ENCODE data around the gene SEPTIN8.
A peak's percentile ranks its signal among the peaks of the same experiment; 100 is the strongest.

Gene SEPTIN8, protein sequence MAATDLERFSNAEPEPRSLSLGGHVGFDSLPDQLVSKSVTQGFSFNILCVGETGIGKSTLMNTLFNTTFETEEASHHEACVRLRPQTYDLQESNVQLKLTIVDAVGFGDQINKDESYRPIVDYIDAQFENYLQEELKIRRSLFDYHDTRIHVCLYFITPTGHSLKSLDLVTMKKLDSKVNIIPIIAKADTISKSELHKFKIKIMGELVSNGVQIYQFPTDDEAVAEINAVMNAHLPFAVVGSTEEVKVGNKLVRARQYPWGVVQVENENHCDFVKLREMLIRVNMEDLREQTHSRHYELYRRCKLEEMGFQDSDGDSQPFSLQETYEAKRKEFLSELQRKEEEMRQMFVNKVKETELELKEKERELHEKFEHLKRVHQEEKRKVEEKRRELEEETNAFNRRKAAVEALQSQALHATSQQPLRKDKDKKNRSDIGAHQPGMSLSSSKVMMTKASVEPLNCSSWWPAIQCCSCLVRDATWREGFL

DNA sequence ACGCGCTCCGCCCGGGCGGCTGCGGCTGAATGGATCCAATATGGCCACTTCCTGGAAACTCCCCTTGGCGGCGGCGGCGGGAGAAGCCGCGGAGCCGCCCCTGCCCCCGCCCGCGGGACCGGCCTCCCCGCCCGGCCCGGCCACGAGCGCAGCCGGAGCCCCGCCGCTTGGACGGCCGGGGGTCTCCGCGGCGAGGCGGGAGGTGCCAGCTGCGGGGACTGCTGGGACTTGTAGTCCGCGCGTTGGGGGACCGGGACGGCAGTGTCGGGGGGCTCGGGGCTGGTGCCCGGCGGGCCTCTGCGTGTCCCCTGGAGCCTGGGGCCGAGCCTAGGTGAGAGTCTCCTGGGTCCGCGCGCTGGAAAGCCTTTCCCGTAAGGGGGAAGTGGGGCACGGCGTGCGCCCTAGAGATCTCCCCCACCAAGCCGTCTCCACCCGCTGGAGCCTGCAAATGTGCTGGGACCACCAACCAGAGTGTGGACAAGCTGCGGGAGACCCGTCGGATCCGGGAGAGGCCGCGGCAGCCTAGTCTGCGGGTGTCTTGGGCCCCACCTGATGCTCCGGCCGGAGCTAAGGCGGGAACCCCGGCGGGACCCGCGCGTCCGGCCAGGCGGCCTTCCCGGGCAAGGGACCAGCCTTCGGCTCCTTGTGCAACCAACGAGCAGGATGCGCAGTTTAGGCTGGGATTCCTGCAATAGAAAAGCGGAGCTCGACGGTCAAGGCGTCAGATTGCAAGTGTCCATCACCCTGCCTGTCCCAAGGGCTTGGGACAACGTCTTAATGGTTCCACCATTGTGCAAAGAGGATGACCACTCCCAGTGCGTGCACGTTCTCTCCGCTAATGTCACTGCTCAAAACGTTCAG is at the start of gene SEPTIN8:
Gene SEPTIN8, minus strand, starts transcription at position 31 of the 861 bp plus-strand sequence. CDS start 102 bp downstream, outside the sequence.
- Mint-ChIP-seq H3K9me3 (no peaks in the 10 kb centered on the region), H3K27ac (peak within 1 kb of the TSS; percentile 56), H3K4me3 (peak within 1 kb of the TSS; percentile 77 to 81), H3K36me3 (no peaks in the 10 kb centered on the region), H3K4me1 (peaks cover 5 to 14% of the 10 kb centered on the region in 2 donors), H3K27me3 (peaks cover 54 to 79% of the 10 kb centered on the region in 2 donors)
- DNase-seq (peak; percentile 28), ATAC-seq (replicated peaks) (peak; percentile 75 to 84)

DNA sequence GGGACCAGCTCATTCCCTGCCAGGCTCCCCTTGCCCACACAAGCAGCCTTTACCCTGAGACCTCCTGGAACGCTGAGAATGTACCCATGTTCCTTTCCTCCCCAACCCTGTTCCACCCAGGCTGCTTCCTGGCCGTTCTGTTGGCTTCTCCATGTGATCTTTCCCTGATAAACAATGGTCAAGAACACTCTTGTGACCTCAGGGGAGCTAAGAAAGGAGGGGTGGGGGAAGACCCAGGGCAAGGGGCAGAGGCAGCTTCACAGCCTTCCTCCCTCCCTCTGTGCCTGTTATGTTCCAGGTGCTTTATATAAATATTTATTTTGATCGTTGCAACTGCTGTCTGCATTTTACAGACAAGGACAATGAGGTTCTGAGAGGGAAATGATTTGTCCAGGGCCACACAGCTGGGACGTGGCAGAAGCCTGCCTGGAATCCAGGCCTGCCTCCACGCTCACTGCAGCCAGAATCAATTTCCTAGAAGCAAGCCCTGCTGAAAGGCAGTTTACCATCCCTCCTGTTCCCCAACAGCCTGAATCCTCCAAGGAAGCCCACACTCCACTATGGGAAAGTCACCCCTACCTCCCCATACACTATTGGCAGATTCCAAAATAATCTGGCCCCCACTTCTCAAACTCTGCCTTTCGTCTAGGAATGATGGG is 49.5 kb upstream of the SEPTIN8 start:
- Mint-ChIP-seq H3K4me1 (peaks cover 10 to 43% of the 10 kb centered on the region in 2 donors), H3K27me3 (peaks cover 58 to 86% of the 10 kb centered on the region in 2 donors), H3K36me3 (peaks cover 0 to 6% of the 10 kb centered on the region in 2 donors), H3K27ac (no peak overlapping the region), H3K4me3 (peak overlapping the region in 1 of 2 donors; percentile 54), H3K9me3 (no peaks in the 10 kb centered on the region)
- DNase-seq (no peak), ATAC-seq (replicated peaks) (no peak)

DNA sequence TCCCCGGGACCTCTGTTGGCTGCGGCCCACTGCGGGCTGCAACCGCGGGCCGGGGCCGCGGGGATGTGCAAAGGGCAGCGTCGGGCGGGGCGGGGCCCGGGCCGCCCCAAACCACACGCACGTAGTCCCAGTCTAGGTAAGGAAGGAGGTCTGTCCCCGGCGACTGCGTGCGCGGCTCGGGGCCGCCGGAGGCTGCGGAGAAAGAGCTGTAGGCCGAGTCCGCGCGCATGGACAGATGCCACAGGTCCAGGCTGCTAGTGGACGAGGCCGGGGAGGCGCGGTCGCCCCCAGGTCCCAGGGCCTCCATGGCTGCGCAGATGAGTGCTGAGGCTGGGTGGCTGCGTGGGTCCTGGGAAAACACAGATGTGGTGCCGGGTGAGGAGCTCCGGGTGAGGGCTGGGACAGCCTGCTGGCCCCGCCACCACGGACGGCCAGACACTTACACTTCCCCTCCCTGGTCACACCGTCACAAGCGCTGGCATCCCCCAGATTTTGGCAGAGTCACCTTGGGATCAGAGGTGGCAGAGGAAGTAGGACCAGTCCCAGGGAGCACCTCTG is 48.9 kb upstream of the SEPTIN8 start:
- Mint-ChIP-seq H3K27me3 (peaks cover 52 to 85% of the 10 kb centered on the region in 2 donors), H3K9me3 (no peaks in the 10 kb centered on the region), H3K4me1 (peaks cover 8 to 37% of the 10 kb centered on the region in 2 donors), H3K36me3 (no peaks in the 10 kb centered on the region), H3K27ac (no peak overlapping the region), H3K4me3 (peak overlapping the region; percentile 55 to 69)
- ATAC-seq (replicated peaks) = peak; percentile 25 to 26
- DNase-seq = no peak

DNA sequence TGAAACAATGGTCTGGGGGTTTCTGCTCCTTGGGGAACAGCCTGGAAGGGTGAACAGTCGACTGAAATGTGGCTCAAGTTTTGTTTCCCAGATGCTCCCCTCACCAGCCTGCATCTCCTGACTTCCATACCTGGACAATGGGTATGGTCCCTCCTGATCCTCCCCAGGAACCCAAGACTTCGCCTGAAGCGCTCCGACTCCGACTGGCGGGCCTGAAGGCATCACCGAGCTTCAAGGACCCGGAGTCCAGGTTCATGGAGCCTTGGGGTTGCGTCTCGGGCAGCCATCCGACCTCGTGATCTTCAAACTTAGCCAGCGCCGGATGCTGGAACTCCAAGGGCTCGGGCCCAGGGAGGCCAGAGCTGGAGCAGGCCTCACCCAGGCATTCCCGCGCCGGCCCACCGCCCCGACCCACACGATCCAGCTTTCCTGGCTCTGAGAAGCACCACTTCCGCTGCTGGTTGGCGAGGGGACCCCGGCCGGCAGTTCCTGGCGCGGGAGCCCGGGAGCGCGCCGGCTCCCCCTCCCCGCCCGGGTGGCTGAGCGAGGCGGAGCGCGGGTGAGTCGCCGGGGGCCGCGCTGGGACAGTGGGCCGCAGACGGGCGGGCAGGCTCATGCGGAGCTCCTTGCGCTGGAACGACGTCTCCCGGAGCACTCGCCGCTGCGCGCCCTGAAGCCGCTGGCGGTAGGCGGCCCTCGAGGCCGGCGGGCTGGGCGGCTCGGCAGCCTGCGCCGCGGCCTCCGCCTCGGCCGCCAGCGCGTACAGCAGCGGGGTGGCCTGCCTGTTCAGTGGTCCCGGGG is 48.2 kb upstream of the SEPTIN8 start:
- H3K4me3 Mint-ChIP-seq = peak overlapping the region in 1 of 2 donors; percentile 69
- ATAC-seq (replicated peaks) = peak; percentile 8 to 11
- no peaks in the 10 kb centered on the region for H3K36me3 Mint-ChIP-seq
- no peaks in the 10 kb centered on the region for H3K9me3 Mint-ChIP-seq
- H3K4me1 Mint-ChIP-seq = peaks cover 8 to 38% of the 10 kb centered on the region in 2 donors
- H3K27me3 Mint-ChIP-seq = peaks cover 53 to 90% of the 10 kb centered on the region in 2 donors
- H3K27ac Mint-ChIP-seq = peak overlapping the region; percentile 56
- DNase-seq = no peak

DNA sequence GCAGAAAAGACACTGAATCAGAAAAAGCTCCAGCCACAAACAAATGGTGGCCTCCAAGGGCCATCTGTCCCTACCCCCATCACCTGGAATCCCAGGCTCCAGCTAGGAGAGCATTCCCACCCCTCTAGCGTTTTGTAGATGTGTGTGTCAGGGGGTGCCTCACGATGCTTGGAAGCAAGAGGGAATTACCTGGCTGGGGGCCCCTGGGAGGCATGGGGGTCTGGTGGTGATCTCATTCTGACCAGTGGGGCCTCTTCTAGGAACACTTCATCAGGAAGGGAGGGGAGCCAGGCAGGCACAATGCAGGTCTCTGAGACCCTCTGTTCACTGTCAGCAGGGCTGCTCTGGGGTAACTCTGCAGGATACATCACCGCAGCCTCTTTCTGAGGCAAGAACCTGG is 47.4 kb upstream of the SEPTIN8 start:
- Mint-ChIP-seq H3K9me3 (no peaks in the 10 kb centered on the region), H3K27ac (no peak overlapping the region), H3K27me3 (peaks cover 51 to 94% of the 10 kb centered on the region in 2 donors), H3K36me3 (no peaks in the 10 kb centered on the region), H3K4me3 (no peak overlapping the region), H3K4me1 (peaks cover 8 to 38% of the 10 kb centered on the region in 2 donors)
- ATAC-seq (replicated peaks) (no peak), DNase-seq (no peak)

DNA sequence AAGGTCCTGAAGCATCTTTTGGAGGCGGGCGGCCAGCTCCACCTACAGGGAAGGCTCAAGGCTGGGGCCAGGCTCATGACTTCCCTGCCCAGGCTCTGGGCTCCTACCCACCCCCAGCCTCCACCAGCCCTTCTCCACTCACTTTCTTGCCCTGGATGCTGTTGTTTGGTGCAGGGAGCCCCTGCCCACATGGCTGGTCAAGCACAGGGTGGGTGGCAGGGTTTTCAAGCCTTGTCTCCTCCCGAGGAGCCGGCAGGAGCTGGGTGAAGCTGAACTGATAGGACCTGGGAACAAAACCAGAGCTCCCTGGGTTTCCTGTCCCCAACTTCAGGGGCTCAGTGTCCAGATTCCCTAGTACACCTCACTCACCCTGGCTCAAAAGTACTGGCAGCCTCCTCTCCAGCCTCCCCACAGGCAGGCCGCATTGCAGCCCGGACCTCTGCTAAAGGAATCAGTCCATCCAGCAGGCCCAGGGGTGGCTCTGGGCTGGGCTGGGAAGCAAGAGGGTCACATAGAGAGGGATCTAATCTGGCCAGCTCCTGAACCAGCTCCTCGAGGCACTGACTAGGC is 46.5 kb upstream of the SEPTIN8 start:
- peaks cover 10 to 35% of the 10 kb centered on the region in 2 donors for H3K4me1 Mint-ChIP-seq
- no peak for ATAC-seq (replicated peaks)
- H3K4me3 Mint-ChIP-seq = peak overlapping the region in 1 of 2 donors; percentile 69
- H3K27me3 Mint-ChIP-seq = peaks cover 50 to 93% of the 10 kb centered on the region in 2 donors
- H3K27ac Mint-ChIP-seq = no peak overlapping the region
- H3K36me3 Mint-ChIP-seq = no peaks in the 10 kb centered on the region
- H3K9me3 Mint-ChIP-seq = no peaks in the 10 kb centered on the region
- DNase-seq = no peak

DNA sequence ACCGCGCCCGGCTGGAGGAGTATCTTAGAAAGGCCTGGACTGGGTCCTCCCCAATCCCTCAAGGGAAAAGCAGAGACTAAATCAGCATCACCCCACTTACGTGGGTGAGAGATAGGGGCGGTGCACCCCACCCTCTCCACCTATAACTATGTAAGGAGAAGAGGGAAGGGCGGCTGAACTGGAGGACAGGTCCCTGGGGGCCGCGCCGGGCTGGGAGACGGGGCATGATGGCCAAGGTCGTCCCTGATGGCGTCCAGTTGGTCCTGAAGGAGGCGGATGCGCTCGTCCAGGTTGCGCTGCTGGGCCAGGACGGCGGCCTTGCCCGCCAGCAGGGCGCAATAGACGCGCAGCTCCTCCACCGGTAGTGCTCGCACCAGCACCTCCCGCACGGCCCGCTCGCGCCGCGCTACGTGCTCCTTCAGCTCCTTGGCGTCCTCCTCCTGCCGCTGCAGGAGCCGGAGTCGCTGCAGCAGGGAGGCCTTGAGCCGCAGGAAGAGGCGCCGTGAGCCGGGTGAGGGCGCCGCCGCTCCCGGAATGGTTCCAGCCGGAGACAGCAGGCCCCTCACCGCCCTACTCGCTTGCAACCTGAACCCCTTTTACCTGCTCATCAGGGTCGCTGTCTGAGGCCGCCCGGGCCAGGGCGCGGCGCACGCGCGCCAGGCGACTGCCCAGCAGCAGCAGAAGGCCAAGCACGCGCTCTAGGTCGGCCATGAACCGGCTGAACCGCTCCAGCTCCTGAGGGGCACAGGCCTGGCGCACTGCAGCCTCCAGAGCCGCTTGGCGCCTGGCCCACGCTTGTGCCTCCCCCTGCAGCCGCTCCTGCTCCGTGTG is 45.8 kb upstream of the SEPTIN8 start:
- H3K4me1 Mint-ChIP-seq = peaks cover 10 to 35% of the 10 kb centered on the region in 2 donors
- H3K9me3 Mint-ChIP-seq = no peaks in the 10 kb centered on the region
- DNase-seq = no peak
- H3K4me3 Mint-ChIP-seq = peak overlapping the region; percentile 69 to 72
- peaks cover 49 to 91% of the 10 kb centered on the region in 2 donors for H3K27me3 Mint-ChIP-seq
- no peak overlapping the region for H3K27ac Mint-ChIP-seq
- ATAC-seq (replicated peaks) = no peak
- H3K36me3 Mint-ChIP-seq = no peaks in the 10 kb centered on the region

DNA sequence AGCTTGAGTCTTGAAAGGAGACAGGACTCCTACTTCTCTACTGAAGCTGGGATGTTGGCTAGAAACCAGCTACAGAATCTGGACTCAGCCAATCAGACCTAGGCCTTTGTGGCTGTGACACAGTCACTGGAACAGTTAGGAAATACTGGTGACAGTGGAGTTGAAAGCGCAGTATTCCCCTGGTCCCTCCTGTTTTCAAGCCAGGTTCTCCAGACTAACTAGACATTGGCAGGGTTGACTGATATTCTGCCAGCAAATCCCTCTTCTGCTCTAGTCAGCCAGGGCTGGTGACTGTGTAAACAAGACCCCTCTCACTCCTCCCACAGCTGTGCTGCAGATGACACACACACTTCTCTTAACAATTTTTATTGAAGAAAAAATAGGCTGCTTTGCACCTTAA is 44.8 kb upstream of the SEPTIN8 start:
- H3K27ac Mint-ChIP-seq = no peak overlapping the region
- no peak for DNase-seq
- H3K27me3 Mint-ChIP-seq = peaks cover 38 to 82% of the 10 kb centered on the region in 2 donors
- H3K4me3 Mint-ChIP-seq = no peak overlapping the region
- H3K36me3 Mint-ChIP-seq = no peaks in the 10 kb centered on the region
- H3K9me3 Mint-ChIP-seq = no peaks in the 10 kb centered on the region
- H3K4me1 Mint-ChIP-seq = peaks cover 10 to 35% of the 10 kb centered on the region in 2 donors
- no peak for ATAC-seq (replicated peaks)

DNA sequence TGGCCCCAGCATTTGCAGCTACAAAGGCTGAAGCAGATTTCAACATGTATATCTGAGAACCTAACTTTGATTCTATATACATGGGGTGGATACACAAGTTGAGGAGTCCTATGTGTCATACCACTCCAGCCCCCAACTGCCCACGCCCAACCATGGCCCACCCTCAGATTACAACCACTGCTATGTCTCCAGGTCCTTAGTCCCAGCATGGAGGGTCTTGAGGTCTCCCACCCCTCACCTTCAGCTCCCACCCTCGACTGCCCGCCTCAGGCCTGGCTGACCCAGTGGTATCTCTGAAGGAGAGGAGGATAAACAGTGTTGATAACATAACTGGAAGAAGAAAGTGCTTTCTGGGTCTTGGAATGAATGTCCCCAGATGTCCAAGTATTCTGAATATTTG is 44.3 kb upstream of the SEPTIN8 start:
- no peaks in the 10 kb centered on the region for H3K36me3 Mint-ChIP-seq
- no peak overlapping the region for H3K4me3 Mint-ChIP-seq
- no peak overlapping the region for H3K27ac Mint-ChIP-seq
- H3K27me3 Mint-ChIP-seq = peaks cover 34 to 78% of the 10 kb centered on the region in 2 donors
- ATAC-seq (replicated peaks) = no peak
- no peaks in the 10 kb centered on the region for H3K9me3 Mint-ChIP-seq
- peaks cover 10 to 35% of the 10 kb centered on the region in 2 donors for H3K4me1 Mint-ChIP-seq
- DNase-seq = no peak

DNA sequence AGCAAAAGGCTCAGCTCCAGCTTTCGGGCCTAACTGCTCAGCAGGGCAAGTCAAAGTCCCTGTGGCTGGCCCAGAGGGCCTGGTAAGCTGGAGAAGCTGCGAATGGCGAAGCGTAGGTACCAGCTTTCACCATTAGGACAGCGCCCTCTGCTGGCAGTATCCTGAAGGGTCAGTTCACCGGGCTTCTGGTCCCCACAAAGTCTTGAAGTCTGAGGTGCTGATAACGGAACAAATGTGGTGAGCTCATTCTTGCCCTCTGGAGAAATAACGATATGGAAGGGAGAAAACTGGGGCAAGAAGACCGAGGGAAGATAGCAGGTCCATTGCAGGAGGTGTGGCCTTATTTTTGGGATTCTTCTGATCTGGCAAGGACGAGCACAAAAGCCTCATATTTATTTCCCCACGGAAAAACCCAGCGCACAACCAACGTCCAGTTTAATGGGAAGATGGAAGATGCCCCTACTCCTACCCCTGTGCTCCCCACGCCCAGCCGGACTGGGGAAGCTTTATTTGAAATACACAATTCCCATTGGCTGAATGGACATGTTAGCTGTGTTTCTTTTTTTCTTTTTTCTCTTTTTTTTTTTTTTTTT is 43.2 kb upstream of the SEPTIN8 start:
- H3K27ac Mint-ChIP-seq = no peak overlapping the region
- ATAC-seq (replicated peaks) (peak; percentile 91 to 95), DNase-seq (peak; percentile 81)
- H3K36me3 Mint-ChIP-seq = no peaks in the 10 kb centered on the region
- H3K9me3 Mint-ChIP-seq = no peaks in the 10 kb centered on the region
- H3K4me3 Mint-ChIP-seq = peak overlapping the region; percentile 48 to 87
- peaks cover 9 to 30% of the 10 kb centered on the region in 2 donors for H3K4me1 Mint-ChIP-seq
- H3K27me3 Mint-ChIP-seq = peaks cover 32 to 71% of the 10 kb centered on the region in 2 donors

DNA sequence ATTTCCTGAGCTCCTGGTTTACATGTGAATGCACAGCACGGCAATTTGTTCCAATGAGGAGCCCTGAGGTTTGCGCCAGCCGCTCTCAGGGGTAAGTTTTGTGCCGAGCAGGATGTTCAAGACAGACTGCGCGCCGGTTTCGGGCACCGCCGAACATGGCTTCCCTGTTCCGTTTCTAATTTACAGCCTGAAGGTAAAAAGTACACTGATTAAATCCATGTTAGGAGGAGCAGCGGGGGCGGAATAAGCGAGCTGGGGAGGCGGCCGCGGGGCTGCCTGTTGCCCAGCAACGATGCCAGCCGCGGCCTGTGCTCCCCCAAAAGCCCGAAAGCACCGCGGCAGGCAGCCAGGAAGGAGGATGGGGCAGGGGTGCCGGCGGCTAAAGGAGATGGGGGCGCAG is 42.4 kb upstream of the SEPTIN8 start:
- peaks cover 8 to 27% of the 10 kb centered on the region in 2 donors for H3K4me1 Mint-ChIP-seq
- H3K4me3 Mint-ChIP-seq = peak overlapping the region; percentile 79 to 87
- DNase-seq (no peak), ATAC-seq (replicated peaks) (peak in 1 of 2 donors; percentile 38)
- no peaks in the 10 kb centered on the region for H3K9me3 Mint-ChIP-seq
- H3K27me3 Mint-ChIP-seq = peaks cover 29 to 67% of the 10 kb centered on the region in 2 donors
- H3K36me3 Mint-ChIP-seq = no peaks in the 10 kb centered on the region
- H3K27ac Mint-ChIP-seq = peak overlapping the region; percentile 77

DNA sequence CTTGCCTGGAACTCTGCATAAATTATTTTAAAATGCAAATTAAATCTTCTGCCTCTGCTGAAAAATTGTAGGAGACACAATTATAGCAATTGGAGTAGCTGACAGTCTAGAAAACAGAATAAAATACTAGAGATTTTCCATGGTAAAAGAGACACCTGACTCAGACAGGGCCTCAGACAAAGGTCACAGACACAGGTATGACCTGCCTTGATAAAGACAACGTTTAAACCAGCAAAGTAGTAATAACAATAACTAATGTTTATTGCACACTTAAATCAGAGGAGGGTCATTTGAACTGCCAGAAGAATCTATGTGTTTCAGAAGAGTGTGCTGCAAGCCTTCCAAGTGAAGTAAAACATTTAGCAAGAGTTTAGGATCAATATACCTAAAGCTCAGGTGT is 40.0 kb upstream of the SEPTIN8 start:
- H3K4me1 Mint-ChIP-seq = peaks cover 14 to 26% of the 10 kb centered on the region in 2 donors
- ATAC-seq (replicated peaks) = no peak
- H3K27me3 Mint-ChIP-seq = peaks cover 26 to 54% of the 10 kb centered on the region in 2 donors
- H3K27ac Mint-ChIP-seq = no peak overlapping the region
- no peaks in the 10 kb centered on the region for H3K9me3 Mint-ChIP-seq
- DNase-seq = no peak
- no peaks in the 10 kb centered on the region for H3K36me3 Mint-ChIP-seq
- no peak overlapping the region for H3K4me3 Mint-ChIP-seq
